ENCODE results near the gene GNAQ.
A peak's percentile ranks its signal among the peaks of the same experiment; 100 is the strongest.
"Not testable (repeated sequence)": the region's sequence is repeated elsewhere in the genome, so short reads cannot be mapped to it uniquely, and the experiment has no call there.

GNAQ gene

GRCh38 chr9:77756449-77756848, 275.2 kb downstream of the GNAQ start:
- peak in 1 of 2 experiments; percentile 6 for DNase-seq

GRCh38 chr9:77753180-77753579, 278.4 kb downstream of the GNAQ start:
- DNase-seq = no peak

- DNase-seq = no peak
Measured at GRCh38 chr9:77752554-77752953, 279.1 kb downstream of the GNAQ start.

DNA sequence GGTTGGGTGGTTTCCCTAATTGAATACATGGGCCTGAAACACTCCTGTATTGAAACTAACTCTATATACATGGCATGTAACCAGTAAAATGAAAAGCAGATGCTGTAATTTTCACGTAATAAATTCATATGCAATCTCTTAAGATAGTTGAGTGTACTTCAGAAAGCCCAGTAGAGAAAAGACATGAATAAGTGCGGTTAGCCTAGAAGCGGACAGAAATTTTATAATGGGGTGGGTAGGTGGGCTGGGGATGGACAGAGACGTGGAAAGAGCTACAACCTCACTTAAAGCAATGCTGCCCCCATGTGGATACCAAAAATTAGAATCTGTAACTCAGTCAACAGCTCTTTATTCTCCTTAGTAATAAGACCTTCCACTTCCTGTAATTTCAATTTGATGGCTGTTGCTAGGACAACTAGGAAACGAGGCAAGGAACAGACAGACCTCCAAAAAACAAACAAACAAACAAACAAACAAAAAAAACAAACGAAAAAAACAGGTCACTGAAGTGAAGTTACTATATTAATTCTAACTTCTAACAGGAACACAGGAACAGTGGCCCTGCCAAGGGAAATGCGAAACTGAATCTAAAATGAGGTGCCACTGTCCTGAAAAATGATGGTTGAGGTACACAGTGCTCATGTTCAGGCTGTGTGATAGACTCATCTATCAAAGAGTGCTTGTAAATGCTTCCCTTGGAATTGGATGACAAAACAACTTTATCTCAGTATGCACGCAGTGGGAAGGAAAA, 280.1 kb downstream of the GNAQ start:
- peak; percentile 53 to 73 for DNase-seq

DNA sequence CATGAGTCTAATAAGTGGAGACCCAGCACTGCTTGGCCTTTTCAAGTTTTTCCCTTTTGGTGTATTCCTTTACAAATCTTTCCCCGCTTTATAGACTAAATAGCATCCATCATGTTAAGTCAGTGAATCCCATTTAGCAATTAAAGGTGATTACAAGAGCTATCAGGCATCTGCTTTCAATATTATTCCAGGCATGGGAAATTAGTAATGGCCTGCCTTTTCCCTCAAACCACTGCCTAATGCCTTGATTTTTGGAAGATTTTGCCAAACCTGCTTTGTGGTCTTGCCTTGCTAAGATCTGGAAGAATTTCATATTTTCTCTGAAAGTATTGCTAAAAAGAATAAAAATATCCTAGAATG, 280.6 kb downstream of the GNAQ start:
- DNase-seq = no peak

DNA sequence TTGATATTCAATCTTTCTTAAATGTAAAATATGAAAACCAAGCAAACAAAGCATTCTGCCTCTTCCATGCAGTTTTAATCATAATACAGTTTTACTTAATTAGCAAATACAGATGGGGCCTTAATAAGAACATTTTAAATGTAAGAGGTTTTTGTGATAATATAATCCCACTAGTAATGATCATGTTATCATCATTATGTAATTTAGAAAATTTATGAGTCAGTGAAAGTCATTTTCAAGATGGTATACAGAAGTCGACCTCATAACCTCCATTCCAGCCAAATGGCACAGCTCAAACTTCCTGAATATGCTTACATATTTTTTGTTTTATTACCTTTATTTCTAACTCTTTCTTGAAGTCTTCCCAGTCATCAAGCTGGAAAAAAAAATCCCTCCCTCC, 281.3 kb downstream of the GNAQ start:
- no peak for DNase-seq

DNA sequence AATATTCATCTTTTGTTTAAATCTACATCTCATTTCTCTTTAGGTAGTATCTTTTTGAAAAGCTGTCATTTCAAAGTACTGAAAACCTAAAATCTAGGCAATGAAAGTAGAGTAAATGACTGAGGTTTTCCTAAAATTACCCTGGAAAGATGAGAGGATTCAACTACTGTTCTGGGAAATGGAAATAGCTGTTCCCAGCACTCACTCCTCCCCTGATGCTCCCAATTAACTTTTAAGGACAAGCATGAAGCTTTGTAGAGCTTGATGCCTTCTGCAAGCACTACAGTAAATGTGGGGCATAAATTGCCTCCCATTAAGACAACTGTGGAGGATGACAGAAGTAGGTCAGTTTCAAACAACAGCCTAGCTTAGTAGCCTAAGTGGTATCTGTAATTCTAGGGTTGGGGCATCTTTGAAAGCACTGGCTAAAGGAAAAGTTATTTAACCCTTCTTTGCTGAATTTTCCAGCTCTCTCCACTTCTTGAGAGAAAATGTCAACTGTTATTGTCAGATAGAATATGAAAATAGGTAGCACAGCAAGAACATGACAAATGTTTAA, 283.3 kb downstream of the GNAQ start:
- DNase-seq = no peak

DNA sequence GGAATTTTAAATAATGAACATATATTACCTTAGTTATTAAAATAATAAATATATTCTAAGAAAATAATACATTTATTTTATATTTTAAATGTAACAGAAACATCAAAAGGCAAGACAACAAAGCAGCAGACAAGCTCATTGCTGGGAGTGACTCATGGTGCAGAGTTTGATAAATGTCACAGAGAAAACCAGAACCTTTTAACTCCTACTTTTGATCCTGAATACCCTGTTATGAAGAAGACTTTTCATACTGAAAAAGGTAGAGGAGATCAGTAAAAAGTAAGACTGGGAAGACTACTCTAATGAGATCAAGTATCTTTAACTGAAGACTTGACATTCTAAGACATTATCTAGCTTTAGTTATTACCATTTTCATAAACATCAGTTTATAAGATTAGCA, 284.4 kb downstream of the GNAQ start:
- DNase-seq = no peak

DNA sequence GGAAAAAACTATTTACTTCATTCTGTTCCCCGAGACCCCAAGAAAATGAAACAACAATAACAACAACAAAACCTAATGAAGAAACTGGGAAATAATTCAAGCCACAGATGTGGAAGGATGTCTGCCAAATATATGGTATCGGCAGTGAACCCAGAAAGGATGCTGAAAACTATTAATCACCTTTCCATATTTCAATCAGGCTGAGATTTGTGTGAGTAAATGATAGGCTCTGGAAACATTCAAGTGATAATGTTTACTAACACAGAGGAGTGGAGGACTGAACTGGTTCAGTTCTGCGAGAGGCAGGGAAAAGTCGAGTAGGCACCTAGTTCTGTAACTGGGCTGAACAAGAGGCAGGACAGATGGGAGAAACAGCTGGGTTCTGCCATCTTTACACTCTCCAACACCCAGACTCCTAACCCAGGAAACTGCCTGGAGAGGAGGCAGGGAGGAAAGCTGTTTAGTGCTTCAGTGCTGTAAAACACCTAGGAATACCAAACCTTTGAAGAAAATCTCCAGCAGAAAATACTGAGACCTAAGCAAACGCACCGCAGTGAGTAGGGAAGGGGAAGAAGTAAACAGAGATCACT, 286.7 kb downstream of the GNAQ start:
- DNase-seq = no peak

GRCh38 chr9:77743386-77743785, 288.2 kb downstream of the GNAQ start:
- DNase-seq = no peak

DNA sequence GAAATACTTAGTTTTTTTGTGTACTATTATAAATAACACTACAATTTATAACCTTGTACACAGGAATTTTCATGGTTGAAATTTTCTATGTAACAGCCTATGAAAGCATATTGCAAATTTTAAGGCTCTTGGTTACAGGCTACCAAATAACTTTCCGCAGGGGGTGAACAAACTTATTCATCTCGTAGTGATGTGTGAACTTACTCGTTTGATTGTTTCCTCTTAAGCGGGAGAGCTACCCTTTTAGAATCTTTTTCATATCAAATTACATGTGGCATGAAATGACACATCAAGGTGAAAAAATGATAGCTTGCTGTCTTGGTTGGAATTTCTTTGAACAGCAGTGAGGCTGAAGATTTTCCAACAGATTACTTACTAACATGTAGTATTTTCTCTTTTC, 292.7 kb downstream of the GNAQ start:
- no peak for DNase-seq

GRCh38 chr9:77735494-77735893, 296.1 kb downstream of the GNAQ start:
- peak in 1 of 2 experiments; percentile 27 for DNase-seq

DNA sequence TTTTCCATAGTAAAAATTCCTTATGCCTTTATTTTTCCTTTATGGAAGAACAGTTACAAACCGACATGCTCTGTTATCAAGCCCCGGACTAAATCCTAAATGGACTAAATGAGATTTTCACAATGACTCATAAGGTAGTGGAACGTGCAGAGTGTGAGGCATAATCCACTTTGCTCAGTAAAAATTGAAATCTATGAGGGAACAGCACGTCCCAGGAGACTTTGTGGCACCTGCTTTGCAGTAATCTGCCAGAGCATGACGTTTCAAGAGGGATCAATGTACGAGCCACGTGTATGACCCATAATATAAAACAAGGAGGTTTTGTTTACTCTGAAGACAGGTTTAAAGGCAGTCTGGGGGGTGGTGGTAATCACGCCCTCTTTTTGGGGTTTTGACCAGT, 299.7 kb downstream of the GNAQ start:
- DNase-seq = peak in 1 of 2 experiments; percentile 14

- no peak for DNase-seq
Measured at GRCh38 chr9:77731008-77731698, 300.5 kb downstream of the GNAQ start.

DNA sequence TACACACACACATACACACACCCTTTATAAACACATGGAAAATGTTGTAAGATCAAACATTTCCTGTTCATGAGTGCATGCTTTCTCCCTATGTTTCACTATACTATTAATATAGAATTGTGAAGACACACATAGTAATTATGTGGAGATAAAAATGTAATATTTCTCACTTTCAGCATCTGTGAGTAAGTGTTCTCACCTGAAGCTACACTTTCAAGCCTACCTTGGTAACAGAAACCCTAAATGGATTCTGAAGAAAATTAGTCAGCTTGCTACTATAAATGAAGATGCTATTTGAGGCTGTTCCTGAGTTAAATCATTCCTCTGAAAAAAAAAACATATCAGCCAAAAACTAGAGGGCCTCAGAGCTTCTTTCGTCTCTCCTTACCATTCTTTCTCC, 302.4 kb downstream of the GNAQ start:
- no peak for DNase-seq

- DNase-seq = no peak
Measured at GRCh38 chr9:77726814-77727213, 304.8 kb downstream of the GNAQ start.

- no peak for DNase-seq
Measured at GRCh38 chr9:77726289-77726688, 305.3 kb downstream of the GNAQ start.

DNA sequence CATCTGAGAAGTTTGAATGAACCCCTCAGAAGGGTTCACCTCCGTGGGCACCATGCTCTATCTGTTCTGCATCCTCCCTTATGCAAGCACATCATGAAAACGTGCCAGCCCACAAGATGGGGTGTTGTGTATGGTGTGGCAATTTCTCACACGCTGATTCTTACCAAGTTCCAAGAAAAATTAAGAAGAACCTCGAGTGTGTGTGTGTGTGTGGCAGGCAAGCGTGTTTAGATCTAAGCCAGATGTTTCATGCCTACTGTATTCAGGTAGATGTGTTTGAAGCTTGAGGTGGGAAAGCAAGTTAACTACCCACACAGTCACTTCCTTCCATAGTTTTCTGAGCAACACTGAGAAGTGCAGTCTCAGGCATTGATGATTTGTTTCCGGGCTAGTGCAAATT, 305.8 kb downstream of the GNAQ start:
- no peak for DNase-seq

GRCh38 chr9:77725046-77725694, 306.4 kb downstream of the GNAQ start:
- DNase-seq = no peak

DNA sequence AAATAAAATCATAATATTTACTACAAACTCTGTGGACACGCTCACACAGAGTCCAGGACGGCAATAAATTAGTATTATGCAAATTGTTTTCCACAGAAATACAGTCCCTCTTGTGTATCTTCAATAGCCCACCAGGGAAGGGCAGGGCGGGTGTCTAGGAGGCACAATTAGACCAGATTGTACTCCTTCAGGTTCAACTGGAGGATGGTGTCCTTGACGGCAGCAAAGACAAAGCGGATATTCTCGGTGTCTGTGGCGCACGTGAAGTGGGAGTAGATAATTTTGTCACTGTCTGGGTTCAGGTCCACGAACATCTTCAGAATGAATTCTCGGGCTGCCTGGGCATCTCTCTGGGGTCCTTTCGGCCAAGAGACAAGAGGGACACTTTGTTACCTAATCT, 310.5 kb downstream of the GNAQ start:
- DNase-seq = peak; percentile 9 to 29

DNA sequence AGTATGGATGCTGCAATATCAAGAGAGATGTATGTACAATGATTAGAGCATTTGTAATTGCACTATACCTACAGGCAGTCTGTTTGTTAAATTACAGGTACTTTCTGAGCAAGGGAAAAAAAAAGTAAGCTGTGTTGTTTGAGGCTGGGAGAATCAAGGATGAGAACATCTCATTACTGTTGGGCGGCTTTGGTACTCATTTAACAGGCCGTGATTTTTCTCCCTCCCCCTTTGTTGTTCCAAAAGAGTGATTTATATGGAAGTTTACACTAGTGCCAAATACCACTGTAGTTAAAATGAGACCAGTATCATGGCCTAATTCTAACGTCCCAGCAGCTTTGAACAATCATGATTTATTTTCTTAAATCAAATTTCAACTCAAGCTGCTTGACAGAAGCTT, 312.3 kb downstream of the GNAQ start:
- DNase-seq = no peak

- DNase-seq = not testable (repeated sequence)
Measured at GRCh38 chr9:77718298-77718640, 313.3 kb downstream of the GNAQ start.

GRCh38 chr9:77717608-77718297, 313.9 kb downstream of the GNAQ start:
- not testable (repeated sequence) for DNase-seq

Measured in NCI-H526 (cell line).